Heart right ventricle (tissue), 16 donors: ENCODE measurements around the gene RAD51B. TPM values are rescaled to one million over a fixed set of nuclear protein-coding genes. Genes with fewer than 3 reads are reported as not detected.

Source experiments
- ATAC-seq, 8 donors: fragments of 200-7000 bp; cut with Tn5 transposase; one replicate each; pipeline ENCODE4 v1.9.1; 2020; ENCODE audit warnings: mild to moderate bottlenecking in 8 of 8, moderate library complexity in 8 of 8, moderate number of reproducible peaks in 1 of 8
- DNase-seq, 2 donors: peaks; one replicate each; pipeline ENCODE4 v3.0.0-alpha.2; 2020
- H3K27ac ChIP-seq, 10 donors: fragments of 200-600 bp; sonication (generic) in 2 of 10; one replicate each; pipeline versions ENCODE4 v1.5.0 to v1.8.0; 2020 to 2022; ENCODE audit warnings: mild to moderate bottlenecking in 3 of 10
- H3K27me3 ChIP-seq, 7 donors: fragments of 200-600 bp; one replicate each; pipeline ENCODE4 v1.8.0; 2021 to 2022; ENCODE audit warnings: mild to moderate bottlenecking in 2 of 7
- H3K36me3 ChIP-seq, 9 donors: fragments of 200-600 bp; sonication (generic) in 1 of 9; one replicate each; pipeline versions ENCODE4 v1.5.0 to v1.8.0; 2020 to 2022; ENCODE audit warnings: mild to moderate bottlenecking in 2 of 9
- H3K4me1 ChIP-seq, 9 donors: fragments of 200-600 bp; sonication (generic) in 1 of 9; one replicate each; pipeline versions ENCODE4 v1.5.0 to v1.8.0; 2020 to 2022; ENCODE audit warnings: mild to moderate bottlenecking in 4 of 9
- H3K4me3 ChIP-seq, 10 donors: fragments of 200-600 bp; sonication (generic) in 2 of 10; one replicate each; pipeline versions ENCODE4 v1.5.0 to v1.8.0; 2020 to 2022; ENCODE audit warnings: mild to moderate bottlenecking in 7 of 10, moderate library complexity in 2 of 10
- H3K9me3 ChIP-seq, 11 donors: fragments of 200-600 bp in 10 of 11; sonication (generic) in 2 of 11; one replicate each; pipeline versions ENCODE4 v1.5.0 to v1.8.0; 2013 to 2022; ENCODE audit warnings: mild to moderate bottlenecking in 2 of 11, control low read depth in 1 of 11, moderate library complexity in 1 of 11
- CTCF ChIP-seq, 9 donors: fragments of 200-600 bp; sonication (generic) in 2 of 9; IDR thresholded peaks; one replicate each; pipeline versions ENCODE4 v1.5.0 to v1.8.0; 2021 to 2022; ENCODE audit warnings: antibody characterized with exemption in 9 of 9, mild to moderate bottlenecking in 5 of 9, moderate library complexity in 1 of 9
- WGBS, 2 donors: extraction: QIAGEN DNeasy Blood & Tissue Kit; methylation state at CpG; one replicate each; pipeline ENCODE4 v1.1.7; 2013; ENCODE audit warnings: inconsistent platforms in 1 of 2; 5-methylcytosine and 5-hydroxymethylcytosine counted together
- intact Hi-C, 10 donors: fragments of 100-400 bp; cut with DNase I; formaldehyde crosslinking; loops; one replicate each; pipeline versions ENCODE4 v1.11.1 to v1.14.2; 2022
- polyA plus RNA-seq, 2 donors: library from polyadenylated mRNA; stranded (reverse); fragments of 200-250 nt; gene quantifications; one replicate each; pipeline ENCODE4 v1.2.3, GENCODE V29; 2013
- total RNA-seq, 10 donors: library from RNA; stranded (reverse); fragmentation: NEBNext Ultra II Directional in 3 of 10; extraction: Animal tissue kit (Norgen Biotek cat#: 25700) in 3 of 10; gene quantifications; one replicate each; pipeline versions ENCODE4 v1.2.1 to v1.2.4, GENCODE V29; 2021 to 2023
- donor health status: Arrhythmogenic right ventricular cardiomyopathy.
- donor health status: ischemic (EF 13 %, LVEDD 7.1; RV severe dilation, severe dysfunction).
- donor health status: healthy with polysubstance abuse.
- donor health status: DM: no; HTN: yes; CAD: no.
- donor health status: DM: no; HTN: no; CAD: no.
- donor health status: ischemic (EF 25% LVEDD 6.9; RV normal size, moderate dysfunction).
- donor health status: ischemic (EF 25% LVEDD 5.7; RV mildly dilated, moderate dysfunction).
- donor health status: healthy.
- donor health status: DM: yes; HTN: yes; CAD: no.
- donor health status: Ischemic cardiomyopathy.
- donor health status: ischemic (EF 35%, LVEDD 5.7; RV mildly dilated, moderate dysfunction).
- donor health status: nonischemic (EF 11% LVEDD 7.7; RV severe dilation, severe dysfunction).
- donor health status: DM: yes; HTN: yes; CAD: no.
- donor health status: PGD.
- donor health status: ischemic (EF 29% LVEDD 5.4; RV normal size, mild dysfunction).
- donor health status: nonischemic (EF 23%, LVEDD 6.1; RV moderate dilation, normal function).

RAD51B gene
- total and polyA plus RNA-seq, 12 donors, result 0.88 to 8.6 (median 3.5) TPM

DNA sequence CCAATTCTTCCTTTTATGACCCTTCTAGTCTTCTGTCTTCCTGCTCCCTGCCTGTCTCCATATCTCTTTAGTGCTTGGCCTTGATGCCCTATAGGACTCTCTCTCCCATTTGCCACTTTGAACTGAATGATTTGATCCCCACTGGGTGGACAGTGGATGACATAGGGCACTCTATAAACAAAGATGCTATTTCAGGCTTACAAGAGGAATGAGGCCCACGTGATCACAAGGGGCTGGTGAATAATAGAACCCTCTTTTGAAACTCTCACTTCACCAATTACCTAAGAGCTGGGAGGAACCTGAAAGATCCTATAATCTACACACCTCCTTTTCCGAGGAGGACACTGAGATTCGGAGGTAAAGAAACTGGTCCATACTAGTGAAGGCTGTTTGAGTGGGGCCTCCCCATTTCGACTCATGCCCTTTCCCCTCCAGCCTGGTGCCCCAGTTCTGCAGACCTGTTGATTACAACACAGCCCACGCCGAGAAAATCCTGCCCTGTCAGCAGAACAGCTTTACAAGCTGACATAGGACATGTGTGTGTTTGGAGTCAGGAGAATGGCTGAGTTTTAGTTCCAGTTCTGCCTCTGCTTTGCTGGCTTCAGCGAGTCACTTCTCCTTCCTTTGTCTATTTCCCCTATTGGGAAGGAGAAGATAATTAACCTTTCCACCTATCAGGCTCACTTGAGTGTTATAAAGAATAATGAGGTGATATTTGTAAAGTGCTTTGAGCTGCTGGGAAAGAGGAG lies 573.0 kb downstream of the RAD51B start:
- Histone ChIP-seq H3K27me3 (no peaks in the 10 kb centered on the region), H3K36me3 (no peaks in the 10 kb centered on the region), H3K4me1 (peaks cover 12 to 74% (median 55%) of the 10 kb centered on the region in 9 donors), H3K9me3 (no peaks in the 10 kb centered on the region), H3K27ac (peak overlapping the region in 9 of 10 donors; percentile 20 to 91 (median 73)), H3K4me3 (no peak overlapping the region)
- no peak for TF ChIP-seq CTCF (IDR thresholded peaks at IDR 0.05)
- 43 to 52% methylated on average over 7 of the region's 7 CpGs for WGBS, 2 donors
- ATAC-seq (peak; percentile 27 to 57 (median 51)), DNase-seq (peak; percentile 46 to 50)
- intact Hi-C loops, result loop anchor here in 7 of 10 donors (5.0 to 10.0 kb wide), 5 partner anchors 62 to 402 kb away; partner anchors contain the start of gene ZFP36L1 (in 4 of the 7)

DNA sequence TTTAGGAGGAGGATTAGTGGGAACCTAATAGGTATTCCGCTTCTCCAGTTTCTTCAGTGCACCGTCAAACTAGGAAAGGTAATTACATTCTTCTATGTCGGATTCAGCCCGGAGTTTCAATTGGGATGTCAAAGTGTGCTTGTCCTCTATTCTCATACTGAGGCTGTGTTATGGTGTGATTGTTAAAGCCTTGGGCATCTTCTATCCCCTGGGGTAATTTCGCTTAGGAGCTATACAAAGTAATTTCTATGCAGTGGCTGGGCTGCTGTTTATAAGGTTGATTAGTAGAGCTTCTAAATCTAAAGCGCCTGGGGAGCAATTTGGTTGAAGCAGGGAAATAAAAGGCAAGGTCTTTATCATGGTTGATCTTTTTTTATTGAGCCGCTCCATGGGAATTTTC lies 573.7 kb downstream of the RAD51B start:
- WGBS, 2 donors, result 91 to 93% methylated on average over 7 of the region's 7 CpGs
- Histone ChIP-seq H3K4me3 (no peak overlapping the region), H3K36me3 (no peaks in the 10 kb centered on the region), H3K27ac (peak overlapping the region in 9 of 10 donors; percentile 31 to 91 (median 73)), H3K4me1 (peaks cover 12 to 80% (median 62%) of the 10 kb centered on the region in 9 donors), H3K9me3 (no peaks in the 10 kb centered on the region), H3K27me3 (no peaks in the 10 kb centered on the region)
- DNase-seq, result no peak
- intact Hi-C loops, result loop anchor here in 7 of 10 donors (5.0 to 10.0 kb wide), 5 partner anchors 62 to 402 kb away; partner anchors contain the start of gene ZFP36L1 (in 4 of the 7)
- TF ChIP-seq CTCF (IDR thresholded peaks at IDR 0.05), result no peak
- ATAC-seq, result no peak

DNA sequence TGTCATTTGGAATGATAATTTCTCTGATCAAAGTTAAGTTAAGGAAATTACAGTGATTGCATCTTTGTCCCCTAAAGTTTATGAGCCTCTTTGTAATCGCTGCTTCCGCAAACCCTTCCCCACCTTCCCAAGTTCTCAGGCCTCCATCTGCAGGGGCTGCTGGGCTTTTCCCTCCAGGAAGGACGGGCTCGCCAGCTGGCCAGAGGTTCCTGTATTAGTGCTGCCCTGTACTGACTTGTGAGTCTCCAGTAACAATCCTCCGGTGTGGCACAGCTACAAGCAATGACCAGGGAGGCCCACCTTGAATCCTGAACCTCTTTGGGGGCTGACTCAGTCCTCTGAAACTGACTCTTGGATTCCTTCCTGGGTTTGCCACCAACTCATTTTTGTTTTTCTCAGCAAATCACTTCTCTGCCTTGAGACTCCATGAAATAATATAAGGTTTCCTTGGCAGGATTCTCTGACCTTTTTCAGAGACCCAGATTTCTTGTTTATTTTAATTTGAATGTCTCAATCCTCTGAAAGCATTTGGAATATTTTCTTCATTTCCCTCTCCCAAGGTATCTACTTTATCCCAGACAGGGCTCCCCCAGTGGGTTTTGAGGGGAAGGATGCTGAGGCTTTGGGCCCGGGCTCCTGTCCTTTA lies 574.7 kb downstream of the RAD51B start:
- Histone ChIP-seq H3K4me3 (no peak overlapping the region), H3K27ac (peak overlapping the region in 9 of 10 donors; percentile 37 to 91 (median 73)), H3K4me1 (peaks cover 12 to 85% (median 64%) of the 10 kb centered on the region in 9 donors), H3K27me3 (no peaks in the 10 kb centered on the region), H3K36me3 (no peaks in the 10 kb centered on the region), H3K9me3 (no peaks in the 10 kb centered on the region)
- DNase-seq (peak in 1 of 2 donors; percentile 24), ATAC-seq (no peak)
- intact Hi-C loops, result loop anchor here in 7 of 10 donors (5.0 to 10.0 kb wide), 5 partner anchors 61 to 401 kb away; partner anchors contain the start of gene ZFP36L1 (in 4 of the 7)
- 72 to 79% methylated on average over 5 to 6 of the region's 6 CpGs for WGBS, 2 donors
- TF ChIP-seq CTCF (IDR thresholded peaks at IDR 0.05), result no peak

- H3K4me1 ChIP-seq, result peaks cover 12 to 87% (median 64%) of the 10 kb centered on the region in 9 donors
- no peak overlapping the region for H3K4me3 ChIP-seq
- H3K9me3 ChIP-seq, result no peaks in the 10 kb centered on the region
- no peaks in the 10 kb centered on the region for H3K27me3 ChIP-seq
- 69 to 75% methylated on average over 11 of the region's 11 CpGs for WGBS, 2 donors
- no peaks in the 10 kb centered on the region for H3K36me3 ChIP-seq
- no peak for TF ChIP-seq CTCF (IDR thresholded peaks at IDR 0.05)
- intact Hi-C loops, result loop anchor here in 7 of 10 donors (5.0 to 10.0 kb wide), 5 partner anchors 60 to 400 kb away; partner anchors contain the start of gene ZFP36L1 (in 4 of the 7)
- peak overlapping the region in 9 of 10 donors; percentile 37 to 91 (median 73) for H3K27ac ChIP-seq
- peak in 1 of 2 donors; percentile 27 for DNase-seq
- ATAC-seq, result peak in 1 of 8 donors; percentile 22
Observed at GRCh38 chr14:68394764-68395143, 575.2 kb downstream of the RAD51B start.
